SHP77 (cell line): Measurements from ENCODE around the gene HNRNPUL1.
"Not testable (repeated sequence)": the region's sequence is repeated elsewhere in the genome, so short reads cannot be mapped to it uniquely, and the experiment has no call there.

Experiments
- DNase-seq, 2 experiments: peaks; one replicate each; lab custom pipeline; 2025; lab: John Stamatoyannopoulos, UW

The HNRNPUL1 gene

DNA sequence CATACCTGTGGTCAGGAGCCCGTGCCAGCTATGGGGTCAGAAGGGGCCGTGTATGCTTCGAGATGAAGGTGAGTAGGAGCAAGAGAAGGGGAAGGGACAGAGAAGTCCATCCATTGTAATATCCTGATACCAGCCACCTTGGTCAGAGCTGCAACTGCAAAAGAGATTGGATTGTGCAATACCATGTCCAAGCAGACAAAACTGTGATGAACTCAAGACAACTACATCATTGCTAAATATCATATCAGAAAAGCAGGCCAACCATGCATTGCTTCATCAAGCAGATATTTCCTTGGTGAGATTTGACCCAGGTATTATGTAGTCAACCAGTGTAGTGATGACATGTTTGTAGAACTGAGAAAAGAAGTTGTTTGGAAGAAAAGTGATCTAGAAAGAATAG, 12.1 kb downstream of the HNRNPUL1 start:
- no peak for DNase-seq

DNA sequence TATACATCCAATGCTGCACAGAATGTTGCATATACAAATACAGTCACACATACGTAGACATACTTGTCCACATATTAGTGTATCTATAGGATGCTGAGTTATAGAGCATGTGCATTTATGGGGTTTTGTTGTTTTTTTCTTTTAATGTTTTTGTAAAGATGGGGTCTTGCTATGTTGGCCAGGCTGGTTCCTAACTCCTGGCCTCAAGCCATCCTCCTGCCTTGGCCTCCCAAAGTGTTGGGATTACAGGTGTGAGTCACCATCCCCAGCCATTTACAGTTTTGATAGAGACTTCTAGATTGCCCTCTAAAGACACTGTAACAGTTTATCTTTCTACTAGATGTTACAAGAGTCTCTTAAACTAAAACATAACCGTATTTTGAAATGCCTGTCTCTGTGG, 14.3 kb downstream of the HNRNPUL1 start:
- DNase-seq, result no peak

DNA sequence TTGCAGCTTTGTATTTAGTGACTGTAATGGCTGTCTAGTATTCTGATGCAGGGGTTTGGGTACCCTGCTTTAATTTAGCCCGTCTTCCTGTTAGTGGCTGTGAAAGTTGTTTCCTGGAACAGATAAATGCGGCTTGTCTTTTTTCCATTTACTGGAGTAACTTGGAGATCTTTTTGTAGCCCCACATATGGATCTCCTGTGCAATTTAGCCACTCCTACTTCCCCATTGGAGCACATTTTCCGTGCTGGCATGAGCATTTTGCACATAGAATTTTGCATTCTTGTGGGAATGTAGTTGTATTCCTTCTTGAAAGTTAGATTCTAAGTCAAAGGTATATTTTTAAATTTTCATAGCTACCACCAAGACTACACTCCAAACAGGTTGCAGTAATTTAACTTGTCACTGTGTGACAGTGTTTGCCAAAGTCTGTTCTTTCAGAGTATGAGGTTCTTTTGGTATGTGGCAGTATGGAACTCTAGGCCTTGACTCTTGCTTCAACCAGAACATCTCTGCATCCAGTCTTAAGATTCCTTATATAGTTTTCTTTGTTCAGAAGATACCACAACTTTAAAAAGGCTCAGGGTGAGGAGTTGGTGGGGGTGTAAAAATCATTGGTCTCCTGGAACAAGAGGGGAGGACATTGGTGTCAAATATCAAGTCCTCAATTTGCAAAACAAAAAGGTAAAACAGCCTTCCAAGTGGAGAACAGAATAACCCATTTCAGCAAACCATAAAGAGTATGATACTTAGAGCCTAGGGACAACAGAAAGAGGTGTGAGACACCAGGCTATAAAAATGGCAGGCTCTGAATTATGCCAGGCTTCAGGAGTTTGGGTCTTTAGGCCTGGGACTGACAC, 24.7 kb downstream of the HNRNPUL1 start:
- no peak for DNase-seq

- DNase-seq, result not testable (repeated sequence)
Observed at GRCh38 chr19:41289814-41290213, 25.6 kb downstream of the HNRNPUL1 start.

GRCh38 chr19:41294393-41294792, 30.2 kb downstream of the HNRNPUL1 start:
- DNase-seq, result no peak

GRCh38 chr19:41295499-41295898, 31.3 kb downstream of the HNRNPUL1 start:
- DNase-seq, result no peak

- DNase-seq, result no peak
Observed at GRCh38 chr19:41296433-41296871, 32.3 kb downstream of the HNRNPUL1 start.

GRCh38 chr19:41297628-41298347, 33.6 kb downstream of the HNRNPUL1 start:
- DNase-seq, result no peak

DNA sequence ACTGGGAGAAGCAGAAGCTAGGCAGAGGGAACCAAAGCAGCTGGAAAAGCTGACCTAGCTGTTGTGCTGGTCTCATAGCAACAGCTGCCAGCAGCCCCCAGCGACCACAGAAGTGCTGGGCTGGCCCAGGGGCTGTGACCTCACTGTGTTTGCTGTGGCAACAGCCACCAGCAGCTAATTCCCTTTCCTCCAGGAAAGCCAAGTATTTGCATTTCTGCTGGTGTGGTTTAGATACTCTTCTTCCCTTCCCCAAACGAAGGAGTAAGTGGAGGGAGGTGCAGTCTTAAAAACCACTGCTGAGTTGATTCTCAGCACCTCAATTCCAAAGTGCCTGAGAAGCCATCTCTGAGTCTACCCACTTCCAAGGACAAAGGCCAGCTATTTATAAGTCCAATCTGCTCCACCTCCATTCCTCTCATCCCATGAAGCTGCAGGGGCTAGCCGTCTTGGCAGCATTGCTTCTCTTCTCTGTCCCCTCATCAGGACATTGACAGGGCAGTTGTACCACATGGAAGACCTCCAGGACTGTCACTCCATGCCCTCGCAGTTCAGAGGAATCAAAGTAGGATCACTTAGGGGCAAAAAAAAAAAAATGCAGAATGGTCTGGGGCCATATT, 34.3 kb downstream of the HNRNPUL1 start:
- DNase-seq, result peak; percentile 12 to 52

DNA sequence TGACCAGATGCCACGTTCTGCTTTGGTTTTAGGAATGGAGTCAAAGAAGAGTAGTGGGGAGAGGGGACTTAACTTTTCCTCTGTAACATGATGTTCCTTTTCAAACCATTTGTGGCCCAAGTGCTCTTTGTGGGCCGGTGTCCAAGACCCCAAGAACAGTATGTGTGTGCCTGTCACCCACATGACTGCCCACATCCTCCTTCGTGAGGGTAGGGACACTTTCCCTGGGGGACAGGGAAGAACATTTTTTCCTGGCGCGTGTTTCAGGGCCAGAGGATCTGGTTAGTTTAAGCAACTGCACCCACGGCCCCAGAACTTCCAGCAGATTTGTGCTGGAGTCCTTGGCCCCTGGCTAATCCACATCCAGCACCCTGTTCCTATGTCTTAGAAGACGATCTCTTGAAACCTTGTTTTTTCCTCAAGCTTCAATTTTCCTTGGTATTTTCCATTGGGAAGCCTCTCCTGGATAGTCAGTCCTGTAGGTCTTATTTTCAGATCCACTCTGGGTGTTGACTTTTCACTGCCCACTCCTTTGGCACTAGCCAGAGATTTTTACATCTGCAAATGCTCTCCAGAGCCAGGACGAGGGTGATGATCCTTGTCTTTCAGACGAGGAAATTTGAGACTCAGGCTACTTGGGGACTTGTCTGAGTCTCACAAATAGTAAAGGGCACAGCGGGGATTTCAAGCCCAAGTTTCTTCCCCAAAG, 35.0 kb downstream of the HNRNPUL1 start:
- DNase-seq, result no peak

DNA sequence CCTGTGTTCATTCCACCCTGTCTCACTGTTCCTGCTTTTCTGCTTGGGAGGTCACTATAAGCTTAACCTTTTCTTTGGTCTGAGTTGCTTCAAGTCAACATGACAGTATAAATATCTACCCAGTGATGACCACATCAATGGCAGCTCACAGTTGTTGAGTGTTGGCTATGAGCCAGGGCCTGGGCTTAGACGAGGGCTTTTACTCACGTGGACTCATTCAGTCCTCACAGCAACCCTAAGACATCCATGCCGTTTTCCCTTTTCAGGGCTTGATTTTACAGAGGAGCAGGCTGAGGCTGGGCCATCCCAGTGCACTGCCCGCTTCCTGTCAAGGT, 35.5 kb downstream of the HNRNPUL1 start:
- peak; percentile 31 to 40 for DNase-seq

DNA sequence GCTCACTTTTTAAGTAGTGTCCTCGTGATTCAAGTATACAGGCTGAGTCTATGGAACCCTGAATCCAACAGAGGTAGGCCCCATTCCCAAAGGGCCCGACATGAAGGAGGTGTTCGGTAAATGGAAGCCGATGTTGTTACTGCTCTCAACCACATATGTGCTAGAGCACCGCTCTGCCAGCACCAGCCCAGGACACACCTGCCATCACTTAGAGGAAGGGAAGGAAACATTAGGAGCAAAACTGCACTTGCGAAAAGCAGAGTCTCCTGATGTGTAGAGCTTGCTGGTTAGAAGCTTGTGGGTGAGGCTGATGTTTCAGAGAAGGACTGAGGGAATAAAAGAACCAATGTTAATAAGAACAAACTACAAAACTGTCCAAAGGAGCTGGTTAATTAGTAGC, 36.4 kb downstream of the HNRNPUL1 start:
- no peak for DNase-seq

- DNase-seq, result no peak
Observed at GRCh38 chr19:41302624-41303351, 38.6 kb downstream of the HNRNPUL1 start.

- no peak for DNase-seq
Observed at GRCh38 chr19:41303954-41304353, 39.8 kb downstream of the HNRNPUL1 start.

GRCh38 chr19:41304706-41305483, 40.7 kb downstream of the HNRNPUL1 start:
- no peak for DNase-seq

- no peak for DNase-seq
Observed at GRCh38 chr19:41305927-41306793, 42.0 kb downstream of the HNRNPUL1 start.

GRCh38 chr19:41307090-41307875, 43.1 kb downstream of the HNRNPUL1 start:
- no peak for DNase-seq

GRCh38 chr19:41307954-41308449, 43.8 kb downstream of the HNRNPUL1 start:
- no peak for DNase-seq
